ENCODE results near the gene FAM210B.

DNA sequence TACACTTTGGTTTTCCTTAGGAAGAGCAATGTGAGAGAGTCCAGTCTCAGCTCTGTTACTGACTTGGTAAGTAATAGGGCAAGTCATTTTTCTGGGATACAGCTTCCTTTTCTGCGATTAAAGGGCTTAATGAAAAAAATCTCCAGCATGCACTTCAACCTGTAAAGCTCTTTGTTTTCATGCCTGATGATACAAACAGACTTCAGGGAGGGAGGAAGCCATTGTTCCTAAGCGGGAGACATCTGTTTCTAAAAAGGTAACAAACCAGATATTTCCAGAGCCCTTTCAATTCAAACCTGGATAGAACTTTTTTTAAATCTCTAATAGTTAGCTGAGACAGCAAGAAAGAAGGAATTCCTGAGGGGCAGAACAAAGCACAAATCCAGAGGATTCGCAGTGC lies 48.1 kb downstream of the FAM210B start:
- TF ChIP-seq, protein P1, sequence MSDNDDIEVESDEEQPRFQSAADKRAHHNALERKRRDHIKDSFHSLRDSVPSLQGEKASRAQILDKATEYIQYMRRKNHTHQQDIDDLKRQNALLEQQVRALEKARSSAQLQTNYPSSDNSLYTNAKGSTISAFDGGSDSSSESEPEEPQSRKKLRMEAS (IDR thresholded peaks at IDR 0.05) = no peak
- TF ChIP-seq, protein P2, sequence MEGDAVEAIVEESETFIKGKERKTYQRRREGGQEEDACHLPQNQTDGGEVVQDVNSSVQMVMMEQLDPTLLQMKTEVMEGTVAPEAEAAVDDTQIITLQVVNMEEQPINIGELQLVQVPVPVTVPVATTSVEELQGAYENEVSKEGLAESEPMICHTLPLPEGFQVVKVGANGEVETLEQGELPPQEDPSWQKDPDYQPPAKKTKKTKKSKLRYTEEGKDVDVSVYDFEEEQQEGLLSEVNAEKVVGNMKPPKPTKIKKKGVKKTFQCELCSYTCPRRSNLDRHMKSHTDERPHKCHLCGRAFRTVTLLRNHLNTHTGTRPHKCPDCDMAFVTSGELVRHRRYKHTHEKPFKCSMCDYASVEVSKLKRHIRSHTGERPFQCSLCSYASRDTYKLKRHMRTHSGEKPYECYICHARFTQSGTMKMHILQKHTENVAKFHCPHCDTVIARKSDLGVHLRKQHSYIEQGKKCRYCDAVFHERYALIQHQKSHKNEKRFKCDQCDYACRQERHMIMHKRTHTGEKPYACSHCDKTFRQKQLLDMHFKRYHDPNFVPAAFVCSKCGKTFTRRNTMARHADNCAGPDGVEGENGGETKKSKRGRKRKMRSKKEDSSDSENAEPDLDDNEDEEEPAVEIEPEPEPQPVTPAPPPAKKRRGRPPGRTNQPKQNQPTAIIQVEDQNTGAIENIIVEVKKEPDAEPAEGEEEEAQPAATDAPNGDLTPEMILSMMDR (IDR thresholded peaks at IDR 0.05; ENCODE audit: control extremely low read depth in 1 of 3, insufficient read depth in 1 of 3, low read depth in 1 of 3, low read length in 3 of 3) = no peak
- TF ChIP-seq POLR2A (IDR thresholded peaks at IDR 0.05; ENCODE audit: control extremely low read depth in 1 of 2, low read depth in 2 of 2, low read length in 2 of 2) (no peak), RFX5 (IDR thresholded peaks at IDR 0.05; ENCODE audit: borderline replicate concordance, low read depth, low read length) (no peak), EP300 (IDR thresholded peaks at IDR 0.05; ENCODE audit: borderline replicate concordance in 1 of 2, low read depth in 2 of 2, low read length in 2 of 2) (no peak), POLR2AphosphoS5 (IDR thresholded peaks at IDR 0.05; ENCODE audit: low read depth, low read length) (no peak), SP1 (IDR thresholded peaks at IDR 0.05; ENCODE audit: low read depth, low read length) (no peak), RAD21 (IDR thresholded peaks at IDR 0.05 in 1 of 2, conservative IDR thresholded peaks at IDR 0.05 in 1 of 2; ENCODE audit: low read depth in 2 of 2, low read length in 2 of 2) (no peak), KDM1A (IDR thresholded peaks at IDR 0.05; ENCODE audit: borderline replicate concordance, low read length) (no peak), EGR1 (IDR thresholded peaks at IDR 0.05; ENCODE audit: borderline replicate concordance, low read depth, low read length) (no peak), SIN3A (conservative IDR thresholded peaks at IDR 0.05 in 1 of 2, IDR thresholded peaks at IDR 0.05 in 1 of 2; ENCODE audit: low read depth in 1 of 2, low read length in 2 of 2) (no peak), NANOG (IDR thresholded peaks at IDR 0.05; ENCODE audit: insufficient read depth, low read depth, low read length, poor library complexity, severe bottlenecking) (no peak)

Measured in H1 (cell line).